ENCODE data around the gene GPR78. TPM values are rescaled to one million over a fixed set of nuclear protein-coding genes. Genes with fewer than 3 reads are reported as not detected.

Gene GPR78
- total RNA-seq, 1 donor from 2014 or later = 0.09 TPM

DNA sequence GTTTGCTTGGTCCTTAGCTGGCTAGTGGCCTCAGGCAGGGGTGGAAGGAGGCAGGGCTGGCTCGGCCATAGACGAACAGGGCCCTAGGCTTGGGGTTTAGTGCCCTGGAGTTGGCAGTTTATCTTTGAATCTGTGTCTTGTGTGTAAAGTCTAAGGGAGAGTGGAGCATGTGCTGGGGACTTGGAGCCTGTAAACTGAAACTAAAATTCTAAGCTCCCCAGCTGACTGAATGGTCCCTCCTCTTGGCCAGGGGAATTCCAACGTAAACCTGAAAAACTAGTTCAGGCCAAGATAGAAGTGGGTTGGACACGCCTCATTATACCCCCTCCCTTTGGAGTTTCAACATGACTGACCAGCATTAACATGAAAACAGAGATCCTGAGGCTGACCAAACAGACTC is 46.1 kb upstream of the GPR78 start:
- Mint-ChIP-seq H3K4me3 (no peak overlapping the region), H3K27me3 (ENCODE audit: insufficient read depth, low read depth) (peaks cover 7% of the 10 kb centered on the region), H3K36me3 (no peaks in the 10 kb centered on the region), H3K4me1 (peaks cover 18% of the 10 kb centered on the region), H3K27ac (no peak overlapping the region), H3K9me3 (no peaks in the 10 kb centered on the region)
- TF ChIP-seq, protein P1, sequence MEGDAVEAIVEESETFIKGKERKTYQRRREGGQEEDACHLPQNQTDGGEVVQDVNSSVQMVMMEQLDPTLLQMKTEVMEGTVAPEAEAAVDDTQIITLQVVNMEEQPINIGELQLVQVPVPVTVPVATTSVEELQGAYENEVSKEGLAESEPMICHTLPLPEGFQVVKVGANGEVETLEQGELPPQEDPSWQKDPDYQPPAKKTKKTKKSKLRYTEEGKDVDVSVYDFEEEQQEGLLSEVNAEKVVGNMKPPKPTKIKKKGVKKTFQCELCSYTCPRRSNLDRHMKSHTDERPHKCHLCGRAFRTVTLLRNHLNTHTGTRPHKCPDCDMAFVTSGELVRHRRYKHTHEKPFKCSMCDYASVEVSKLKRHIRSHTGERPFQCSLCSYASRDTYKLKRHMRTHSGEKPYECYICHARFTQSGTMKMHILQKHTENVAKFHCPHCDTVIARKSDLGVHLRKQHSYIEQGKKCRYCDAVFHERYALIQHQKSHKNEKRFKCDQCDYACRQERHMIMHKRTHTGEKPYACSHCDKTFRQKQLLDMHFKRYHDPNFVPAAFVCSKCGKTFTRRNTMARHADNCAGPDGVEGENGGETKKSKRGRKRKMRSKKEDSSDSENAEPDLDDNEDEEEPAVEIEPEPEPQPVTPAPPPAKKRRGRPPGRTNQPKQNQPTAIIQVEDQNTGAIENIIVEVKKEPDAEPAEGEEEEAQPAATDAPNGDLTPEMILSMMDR (IDR thresholded peaks at IDR 0.05) = no peak
- TF ChIP-seq EZH2phosphoT487 (IDR thresholded peaks at IDR 0.05) = no peak
- no peak for TF ChIP-seq EZH2 (IDR thresholded peaks at IDR 0.05)
- DNase-seq (ENCODE audit: low spot score) = no peak
- H3K36me3 ChIP-seq = no peaks in the 10 kb centered on the region
- H4K20me1 ChIP-seq (ENCODE audit: low read depth) = no peaks in the 10 kb centered on the region
- no peak overlapping the region for H3K4me2 ChIP-seq
- H3F3A ChIP-seq (ENCODE audit: low read depth) = no peaks in the 10 kb centered on the region
- peak overlapping the region; percentile 32 for H2AFZ ChIP-seq (replicated peaks)
- H3K9me3 ChIP-seq (ENCODE audit: low read depth) = no peaks in the 10 kb centered on the region
- H3K27ac ChIP-seq = no peak overlapping the region
- H3K4me3 ChIP-seq = no peak overlapping the region
- H3K4me1 ChIP-seq = no peaks in the 10 kb centered on the region
- H3K27me3 ChIP-seq = no peaks in the 10 kb centered on the region
- no peak overlapping the region for H3K9ac ChIP-seq
- H3K79me2 ChIP-seq (ENCODE audit: low read depth) = no peaks in the 10 kb centered on the region

DNA sequence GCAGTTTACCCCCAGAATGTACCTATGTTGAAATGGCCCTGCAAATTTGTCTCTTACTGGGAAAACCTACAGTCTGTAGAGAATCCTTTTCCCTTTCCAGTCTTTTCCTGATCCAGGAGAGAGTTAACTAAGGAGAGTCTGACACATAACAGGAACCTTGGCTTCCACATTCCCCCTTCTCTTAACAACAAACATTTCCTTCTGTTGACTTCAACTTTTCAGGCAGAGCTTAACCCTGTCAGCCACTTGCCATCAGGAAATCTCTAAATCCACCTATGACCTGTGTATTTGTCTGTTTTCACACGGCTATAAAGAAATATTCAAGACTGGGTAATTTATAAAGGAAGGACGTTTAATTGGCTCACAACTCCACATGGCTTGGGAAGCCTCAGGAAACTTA is 45.6 kb upstream of the GPR78 start:
- Histone ChIP-seq H3K79me2 (ENCODE audit: low read depth) (no peaks in the 10 kb centered on the region), H3F3A (ENCODE audit: low read depth) (no peaks in the 10 kb centered on the region), H3K4me1 (no peaks in the 10 kb centered on the region), H3K9ac (no peak overlapping the region), H3K27me3 (no peaks in the 10 kb centered on the region), H3K4me2 (no peak overlapping the region), H3K4me3 (no peak overlapping the region), H3K36me3 (no peaks in the 10 kb centered on the region), H4K20me1 (ENCODE audit: low read depth) (no peaks in the 10 kb centered on the region), H3K27ac (no peak overlapping the region), H2AFZ (replicated peaks) (peak overlapping the region; percentile 32), H3K9me3 (ENCODE audit: low read depth) (no peaks in the 10 kb centered on the region)
- TF ChIP-seq EZH2phosphoT487 (IDR thresholded peaks at IDR 0.05) = no peak
- TF ChIP-seq, protein P1 (IDR thresholded peaks at IDR 0.05) = no peak
- TF ChIP-seq EZH2 (IDR thresholded peaks at IDR 0.05) = no peak
- Mint-ChIP-seq H3K9me3 (no peaks in the 10 kb centered on the region), H3K27ac (no peak overlapping the region), H3K27me3 (ENCODE audit: insufficient read depth, low read depth) (peaks cover 7% of the 10 kb centered on the region), H3K4me1 (peaks cover 18% of the 10 kb centered on the region), H3K36me3 (no peaks in the 10 kb centered on the region), H3K4me3 (no peak overlapping the region)
- DNase-seq (ENCODE audit: low spot score) = no peak

DNA sequence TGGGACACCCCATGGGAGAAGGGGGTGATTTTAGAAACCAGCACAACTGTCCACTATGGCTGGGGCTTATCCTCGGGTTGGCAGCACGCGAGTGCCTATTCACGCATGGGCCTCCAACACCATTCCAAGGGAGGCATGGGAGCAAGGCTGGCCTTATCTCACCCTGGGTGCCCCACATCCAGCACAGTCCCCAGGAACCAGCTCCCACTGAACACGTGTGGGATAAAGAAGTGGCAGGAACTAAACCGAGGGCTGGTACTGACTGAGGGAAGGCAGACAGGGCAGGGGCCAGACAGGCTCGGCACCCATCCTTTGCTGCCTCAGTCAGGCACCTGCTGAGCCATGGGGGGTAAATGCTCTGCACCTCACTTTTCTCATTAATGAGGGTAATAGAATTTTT is 43.7 kb upstream of the GPR78 start:
- no peaks in the 10 kb centered on the region for H4K20me1 ChIP-seq (ENCODE audit: low read depth)
- no peak overlapping the region for H2AFZ ChIP-seq (replicated peaks)
- TF ChIP-seq EZH2phosphoT487 (IDR thresholded peaks at IDR 0.05) (no peak), EZH2 (IDR thresholded peaks at IDR 0.05) (no peak)
- TF ChIP-seq, protein P1 (IDR thresholded peaks at IDR 0.05) = no peak
- H3K36me3 ChIP-seq = no peaks in the 10 kb centered on the region
- Mint-ChIP-seq H3K27ac (no peak overlapping the region), H3K9me3 (no peaks in the 10 kb centered on the region), H3K4me1 (peaks cover 18% of the 10 kb centered on the region), H3K4me3 (no peak overlapping the region), H3K27me3 (ENCODE audit: insufficient read depth, low read depth) (peaks cover 13% of the 10 kb centered on the region), H3K36me3 (no peaks in the 10 kb centered on the region)
- no peak overlapping the region for H3K4me2 ChIP-seq
- no peaks in the 10 kb centered on the region for H3K4me1 ChIP-seq
- H3K4me3 ChIP-seq = no peak overlapping the region
- no peak overlapping the region for H3K9ac ChIP-seq
- H3F3A ChIP-seq (ENCODE audit: low read depth) = no peaks in the 10 kb centered on the region
- no peak for DNase-seq (ENCODE audit: low spot score)
- H3K27me3 ChIP-seq = no peaks in the 10 kb centered on the region
- no peaks in the 10 kb centered on the region for H3K79me2 ChIP-seq (ENCODE audit: low read depth)
- no peaks in the 10 kb centered on the region for H3K9me3 ChIP-seq (ENCODE audit: low read depth)
- no peak overlapping the region for H3K27ac ChIP-seq

Measured in neural progenitor cell (in vitro differentiated cells).